K562 (cell line): ENCODE results near the gene ADARB2.

Source experiments
- IRF2 ChIP-seq: sonication (generic); formaldehyde crosslinking; IDR thresholded peaks from 2 replicates; pipeline ENCODE4 v1.8.1; 2022; ENCODE audit warnings: mild to moderate bottlenecking, missing genetic modification reagents
- LCOR ChIP-seq: sonication (generic); formaldehyde crosslinking; IDR thresholded peaks from 2 replicates; pipeline ENCODE4 v1.8.0; 2022; ENCODE audit warnings: mild to moderate bottlenecking, missing genetic modification reagents
- YY1 ChIP-seq, 3 experiments: IDR thresholded peaks; 2 replicates each; pipeline ENCODE4 v1.6.1; 2011; ENCODE audit warnings: low read length in 2 of 3, mild to moderate bottlenecking in 2 of 3, moderate library complexity in 2 of 3, borderline replicate concordance in 1 of 3, control low read depth in 1 of 3, low read depth in 1 of 3; ENCODE audit not compliant: insufficient read depth in 3 of 3, insufficient replicate concordance in 2 of 3, control insufficient read depth in 1 of 3, insufficient read length in 1 of 3; ENCODE audit errors: extremely low read depth in 1 of 3

- TF ChIP-seq LCOR (CRISPR knock-in tag) (no peak), YY1 (IDR thresholded peaks at IDR 0.05; ENCODE audit: borderline replicate concordance in 1 of 3, control insufficient read depth in 1 of 3, extremely low read depth in 1 of 3, insufficient read depth in 3 of 3, insufficient read length in 1 of 3, insufficient replicate concordance in 2 of 3, low read depth in 1 of 3, low read length in 2 of 3) (no peak), IRF2 (no peak)
These were observed 445.9 kb downstream of the ADARB2 start for GRCh38 chr10:1291178-1292090.
